PC-3 (cell line): ENCODE data around the gene SLC25A4. TPM values are rescaled to one million over a fixed set of nuclear protein-coding genes. Genes with fewer than 3 reads are reported as not detected.

Experiments
- ATAC-seq: fragments of 200-7000 bp; cut with Tn5 transposase; 2 replicates; pipeline ENCODE4 v1.9.1; 2020; ENCODE audit warnings: mild to moderate bottlenecking, moderate library complexity
- BruUV-seq: library from RNA; stranded (reverse); fragments of 400-500 nt; replicated peaks from 2 replicates; lab custom pipeline; 2021; lab: Mats Ljungman, UMichigan
- CTCF ChIA-PET: fragments of 300-600 bp; sonication (Branson Sonifier 250); formaldehyde crosslinking; loops from one replicate; lab custom pipeline; 2022; ENCODE audit warnings: antibody characterized with exemption; lab: Charles Lee
- POLR2A ChIA-PET: fragments of 300-600 bp; sonication (Branson Sonifier 250); formaldehyde crosslinking; loops from one replicate; lab custom pipeline; 2022; ENCODE audit warnings: antibody characterized with exemption; ENCODE audit not compliant: unreplicated experiment; lab: Charles Lee
- DNase-seq: peaks from one replicate; pipeline ENCODE4 v3.0.0-alpha.2; 2015
- H2AFZ ChIP-seq: fragments of 300-600 bp; sonication (generic); 2 replicates; pipeline ENCODE4 v1.6.0; 2016; ENCODE audit warnings: antibody characterized with exemption, low read length
- H3F3A ChIP-seq: fragments of 300-600 bp; sonication (generic); one replicate; pipeline ENCODE4 v1.6.0; 2017; ENCODE audit warnings: antibody characterized with exemption, low read length, control low read depth, mild to moderate bottlenecking; ENCODE audit not compliant: unreplicated experiment
- H3K27ac ChIP-seq: fragments of 300-600 bp; sonication (generic); 2 replicates; pipeline ENCODE4 v1.5.1; 2016; ENCODE audit warnings: mild to moderate bottlenecking, low read length
- H3K27me3 ChIP-seq: fragments of 300-600 bp; sonication (generic); 2 replicates; pipeline ENCODE4 v1.6.1; 2016; ENCODE audit warnings: low read length, mixed read lengths
- H3K36me3 ChIP-seq: fragments of 300-600 bp; sonication (generic); 2 replicates; pipeline ENCODE4 v1.6.1; 2016; ENCODE audit warnings: low read depth, mixed run types, low read length, mixed read lengths
- H3K4me1 ChIP-seq: fragments of 300-600 bp; sonication (generic); 2 replicates; pipeline ENCODE4 v1.5.1; 2016; ENCODE audit warnings: low read length; ENCODE audit not compliant: insufficient read depth
- H3K4me2 ChIP-seq: fragments of 300-600 bp; sonication (generic); 2 replicates; pipeline ENCODE4 v1.6.0; 2016; ENCODE audit warnings: low read length
- H3K4me3 ChIP-seq: fragments of 300-600 bp; sonication (generic); 2 replicates; pipeline ENCODE4 v1.5.1; 2016; ENCODE audit warnings: mild to moderate bottlenecking, low read length, mixed read lengths
- H3K79me2 ChIP-seq: fragments of 300-600 bp; sonication (generic); 2 replicates; pipeline ENCODE4 v1.6.1; 2017; ENCODE audit warnings: low read length, mixed read lengths
- H3K9ac ChIP-seq: fragments of 300-600 bp; sonication (generic); 2 replicates; pipeline ENCODE4 v1.6.0; 2016; ENCODE audit warnings: mild to moderate bottlenecking, low read length
- H3K9me2 ChIP-seq: fragments of 300-600 bp; sonication (generic); replicated peaks from 2 replicates; pipeline ENCODE4 v1.6.1; 2016; ENCODE audit warnings: mixed run types, low read length, mixed read lengths
- H3K9me3 ChIP-seq: fragments of 300-600 bp; sonication (generic); 2 replicates; pipeline ENCODE4 v1.6.1; 2016; ENCODE audit warnings: low read length, mixed read lengths
- H4K20me1 ChIP-seq: fragments of 300-600 bp; sonication (generic); 2 replicates; pipeline ENCODE4 v1.6.1; 2016; ENCODE audit warnings: low read length, mixed read lengths
- EZH2 ChIP-seq: fragments of 300-600 bp; sonication (generic); IDR thresholded peaks from one replicate; pipeline ENCODE4 v1.6.1; 2017; ENCODE audit warnings: antibody characterized with exemption, mild to moderate bottlenecking, low read length; ENCODE audit not compliant: unreplicated experiment
- EZH2phosphoT487 ChIP-seq: fragments of 300-600 bp; sonication (generic); IDR thresholded peaks from 2 replicates; pipeline ENCODE4 v1.6.1; 2018; ENCODE audit warnings: mild to moderate bottlenecking, antibody characterized with exemption, low read length, borderline replicate concordance
- intact Hi-C: fragments of 100-400 bp; cut with micrococcal nuclease; formaldehyde crosslinking; loops from 2 replicates; pipeline ENCODE4 v1.9.0; 2023
- total RNA-seq: library from RNA; depleted of rRNA; stranded (reverse); fragments of >200 nt; gene quantifications from 2 replicates; pipeline ENCODE4 v1.2.3, GENCODE V29; 2014
- TF ChIP-seq, protein P1 (sequence below): fragments of 300-600 bp; sonication (generic); conservative IDR thresholded peaks from 2 replicates; pipeline ENCODE4 v1.5.1; 2017; ENCODE audit warnings: antibody characterized with exemption, low read depth, mild to moderate bottlenecking, low read length

The SLC25A4 gene
- total RNA-seq, 1 experiment from 2014 or later: 23.2 TPM

DNA sequence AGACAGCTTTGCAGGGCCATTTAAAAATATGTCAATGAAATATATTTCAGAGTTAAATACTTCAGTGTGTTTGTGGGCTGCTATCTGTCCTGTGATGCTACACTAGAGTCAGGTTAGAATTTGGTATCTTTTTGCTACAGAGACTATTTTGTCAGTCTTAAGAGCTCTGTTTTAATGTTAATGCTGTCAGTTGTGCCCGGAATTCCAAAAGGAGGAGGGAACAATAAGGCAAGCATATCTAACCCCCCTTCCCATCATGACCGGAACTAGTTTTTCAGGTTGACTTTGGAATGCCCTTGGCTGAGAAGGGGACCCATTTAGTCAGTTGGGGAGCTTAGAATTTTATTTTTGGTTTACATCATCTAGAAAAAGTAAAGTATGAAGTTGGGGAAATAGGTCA is 34.9 kb upstream of the SLC25A4 start:
- Histone ChIP-seq H3F3A (no peaks in the 10 kb centered on the region), H2AFZ (no peak overlapping the region), H3K9ac (no peak overlapping the region), H3K9me3 (no peaks in the 10 kb centered on the region), H3K4me3 (no peak overlapping the region), H3K36me3 (no peaks in the 10 kb centered on the region), H4K20me1 (no peaks in the 10 kb centered on the region), H3K4me1 (peaks cover 4% of the 10 kb centered on the region; the same call in 1 of the 2 replicates), H3K27ac (no peak overlapping the region), H3K27me3 (no peaks in the 10 kb centered on the region), H3K79me2 (no peaks in the 10 kb centered on the region), H3K9me2 (no peaks in the 10 kb centered on the region), H3K4me2 (no peak overlapping the region)
- no TSS peak for BruUV-seq
- intact Hi-C loops: no loop called here
- POLR2A ChIA-PET: no interaction called here
- CTCF ChIA-PET: no interaction called here
- DNase-seq (no peak), ATAC-seq (no peak)
- TF ChIP-seq, protein P1, sequence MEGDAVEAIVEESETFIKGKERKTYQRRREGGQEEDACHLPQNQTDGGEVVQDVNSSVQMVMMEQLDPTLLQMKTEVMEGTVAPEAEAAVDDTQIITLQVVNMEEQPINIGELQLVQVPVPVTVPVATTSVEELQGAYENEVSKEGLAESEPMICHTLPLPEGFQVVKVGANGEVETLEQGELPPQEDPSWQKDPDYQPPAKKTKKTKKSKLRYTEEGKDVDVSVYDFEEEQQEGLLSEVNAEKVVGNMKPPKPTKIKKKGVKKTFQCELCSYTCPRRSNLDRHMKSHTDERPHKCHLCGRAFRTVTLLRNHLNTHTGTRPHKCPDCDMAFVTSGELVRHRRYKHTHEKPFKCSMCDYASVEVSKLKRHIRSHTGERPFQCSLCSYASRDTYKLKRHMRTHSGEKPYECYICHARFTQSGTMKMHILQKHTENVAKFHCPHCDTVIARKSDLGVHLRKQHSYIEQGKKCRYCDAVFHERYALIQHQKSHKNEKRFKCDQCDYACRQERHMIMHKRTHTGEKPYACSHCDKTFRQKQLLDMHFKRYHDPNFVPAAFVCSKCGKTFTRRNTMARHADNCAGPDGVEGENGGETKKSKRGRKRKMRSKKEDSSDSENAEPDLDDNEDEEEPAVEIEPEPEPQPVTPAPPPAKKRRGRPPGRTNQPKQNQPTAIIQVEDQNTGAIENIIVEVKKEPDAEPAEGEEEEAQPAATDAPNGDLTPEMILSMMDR: no peak
- TF ChIP-seq EZH2 (no peak), EZH2phosphoT487 (no peak)

DNA sequence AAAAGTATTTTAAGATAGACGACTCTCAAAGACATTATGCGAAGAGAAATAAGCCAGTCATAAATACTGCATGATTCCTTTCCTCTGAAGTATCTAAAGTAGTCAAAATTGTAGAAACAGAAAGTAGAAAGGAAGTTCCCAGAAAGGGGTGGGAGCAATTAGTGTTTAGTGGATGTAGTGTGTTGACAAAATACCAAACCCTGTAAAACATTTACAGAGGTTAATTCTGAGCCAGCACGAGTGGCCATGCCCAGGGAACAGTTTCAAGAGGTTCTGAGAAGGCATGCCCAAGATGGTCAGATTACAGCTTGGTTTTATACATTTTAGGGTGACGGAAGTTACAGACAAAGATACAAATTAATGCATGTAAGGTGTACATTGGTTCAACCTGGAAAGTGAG is 34.4 kb upstream of the SLC25A4 start:
- intact Hi-C loops: no loop called here
- Histone ChIP-seq H3K4me1 (peaks cover 4% of the 10 kb centered on the region; the same call in 1 of the 2 replicates), H3K9me2 (no peaks in the 10 kb centered on the region), H3K4me2 (no peak overlapping the region), H4K20me1 (no peaks in the 10 kb centered on the region), H3K9ac (no peak overlapping the region), H3K79me2 (no peaks in the 10 kb centered on the region), H3F3A (no peaks in the 10 kb centered on the region), H3K36me3 (no peaks in the 10 kb centered on the region), H3K27ac (no peak overlapping the region), H3K9me3 (no peaks in the 10 kb centered on the region), H3K27me3 (no peaks in the 10 kb centered on the region), H2AFZ (no peak overlapping the region), H3K4me3 (no peak overlapping the region)
- ATAC-seq (no peak), DNase-seq (no peak)
- ChIA-PET CTCF (no interaction called here), POLR2A (no interaction called here)
- BruUV-seq: no TSS peak
- TF ChIP-seq EZH2: no peak
- no peak for TF ChIP-seq EZH2phosphoT487
- TF ChIP-seq, protein P1: no peak

DNA sequence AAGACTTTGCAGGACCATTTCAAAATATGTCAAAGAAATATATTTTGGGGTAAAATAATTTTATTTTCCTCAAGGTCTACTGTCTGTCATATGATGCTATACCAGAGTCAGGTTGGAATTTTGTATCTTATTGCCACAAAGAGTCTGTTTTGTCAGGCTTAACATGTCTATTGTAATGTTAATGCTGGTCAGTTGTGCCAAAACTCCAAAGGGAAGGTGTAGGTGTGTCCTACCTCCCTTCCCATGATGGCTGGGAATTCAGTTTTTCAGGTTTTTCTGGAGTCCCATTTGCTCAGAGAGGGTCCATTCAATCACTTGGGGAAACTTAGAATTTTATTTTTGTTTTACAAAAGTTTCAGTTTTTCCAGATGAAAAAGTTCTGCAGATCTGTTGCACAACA is 33.3 kb upstream of the SLC25A4 start:
- Histone ChIP-seq H3K4me2 (no peak overlapping the region), H3K27ac (no peak overlapping the region), H3F3A (no peaks in the 10 kb centered on the region), H3K9me2 (no peaks in the 10 kb centered on the region), H3K9ac (no peak overlapping the region), H2AFZ (no peak overlapping the region), H3K27me3 (no peaks in the 10 kb centered on the region), H3K4me3 (no peak overlapping the region), H3K36me3 (no peaks in the 10 kb centered on the region), H3K79me2 (no peaks in the 10 kb centered on the region), H4K20me1 (no peaks in the 10 kb centered on the region), H3K9me3 (no peaks in the 10 kb centered on the region), H3K4me1 (peaks cover 4% of the 10 kb centered on the region; the same call in 1 of the 2 replicates)
- TF ChIP-seq, protein P1: no peak
- TF ChIP-seq EZH2phosphoT487: no peak
- no peak for TF ChIP-seq EZH2
- ATAC-seq (no peak), DNase-seq (no peak)
- POLR2A ChIA-PET: no interaction called here
- intact Hi-C loops: no loop called here
- no TSS peak for BruUV-seq
- CTCF ChIA-PET: no interaction called here
